Testis (tissue), 2 donors: Measurements from ENCODE around the gene CTAGE15.
A peak's percentile ranks its signal among the peaks of the same experiment; 100 is the strongest.
"Not testable (repeated sequence)": the region's sequence is repeated elsewhere in the genome, so short reads cannot be mapped to it uniquely, and the experiment has no call there.

Experiments used
- CTCF ChIP-seq, 3 experiments: fragments of 450-650 bp in 2 of 3; fragments of 200-600 bp in 1 of 3; sonication (generic) in 1 of 3; IDR thresholded peaks; one replicate each; pipeline ENCODE4 v1.5.1; 2016 to 2019; ENCODE audit warnings: antibody characterized with exemption in 3 of 3, mild to moderate bottlenecking in 2 of 3, moderate library complexity in 1 of 3
- POLR2A ChIP-seq: fragments of 450-650 bp; IDR thresholded peaks from one replicate; pipeline ENCODE4 v1.6.1; 2017; ENCODE audit warnings: antibody characterized with exemption, mild to moderate bottlenecking, moderate library complexity

DNA sequence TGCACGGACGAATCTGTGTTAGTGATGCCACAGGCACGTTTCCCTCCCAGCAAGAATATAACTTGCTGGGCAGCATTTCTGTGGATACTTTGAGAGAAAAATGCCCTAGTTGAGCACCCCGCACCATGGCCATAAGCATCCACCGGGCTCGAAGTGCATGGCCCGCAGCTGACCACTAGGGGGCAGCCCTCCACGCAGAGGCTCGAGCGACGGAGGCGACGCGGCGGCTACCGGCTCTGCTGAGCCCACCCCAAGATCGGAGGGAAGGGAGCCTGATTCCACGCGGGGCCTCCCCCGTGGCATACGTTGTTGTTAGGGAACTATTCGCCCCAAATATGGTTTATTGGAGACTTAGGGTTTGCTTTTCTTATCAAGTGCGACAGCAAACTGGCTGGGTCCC lies 48.5 kb downstream of the CTAGE15 start:
- not testable (repeated sequence) for TF ChIP-seq POLR2A
- TF ChIP-seq CTCF (IDR thresholded peaks at IDR 0.05) = peak in 1 of 3 experiments; percentile 56
